Measurements from ENCODE around the gene TMIGD3. TPM values are rescaled to one million over a fixed set of nuclear protein-coding genes. Genes with fewer than 3 reads are reported as not detected.

TMIGD3 gene
- total and polyA plus RNA-seq, 2 donors (not counting 1 experiment from before 2014, with no cell fraction given): 0.19 TPM; not detected in 1

- Histone ChIP-seq H3K9me3 (ENCODE audit: control extremely low read depth in 1 of 3, control insufficient read depth in 2 of 3, insufficient read depth in 1 of 3, low read length in 2 of 3) (no peaks in the 10 kb centered on the region), H3K4me1 (ENCODE audit: control insufficient read depth in 2 of 2, insufficient read depth in 2 of 2, low read length in 2 of 2) (peaks cover 46 to 51% of the 10 kb centered on the region in 2 donors), H3K27me3 (replicated peaks in 1 of 4; ENCODE audit: control extremely low read depth in 1 of 4, control insufficient read depth in 3 of 4, insufficient read depth in 4 of 4, low read length in 3 of 4) (no peaks in the 10 kb centered on the region), H3K27ac (ENCODE audit: low read length in 2 of 2) (peak overlapping the region in 1 of 2 donors; percentile 98), H3K79me2 (ENCODE audit: control insufficient read depth, insufficient read depth, low read length) (peaks cover 3% of the 10 kb centered on the region), H3K4me2 (replicated peaks; ENCODE audit: low read depth, low read length, poor library complexity, severe bottlenecking) (no peak overlapping the region), H3K36me3 (replicated peaks in 1 of 2; ENCODE audit: control extremely low read depth in 1 of 2, control insufficient read depth in 1 of 2, extremely low read depth in 1 of 2, insufficient read depth in 2 of 2, low read length in 1 of 2) (no peaks in the 10 kb centered on the region), H4K20me1 (ENCODE audit: control insufficient read depth, insufficient read depth, low read length, poor library complexity, severe bottlenecking) (no peaks in the 10 kb centered on the region), H2AFZ (ENCODE audit: insufficient read depth, low read depth, low read length, poor library complexity, severe bottlenecking) (no peak overlapping the region), H3K4me3 (ENCODE audit: control extremely low read depth in 1 of 5, extremely low read depth in 1 of 5, insufficient read depth in 1 of 5, low read depth in 2 of 5, low read length in 4 of 5) (no peak overlapping the region), H3K9ac (ENCODE audit: low read length) (no peak overlapping the region)
- Mint-ChIP-seq H3K9me3 (ENCODE audit: insufficient read depth) (no peaks in the 10 kb centered on the region), H3K27ac (no peak overlapping the region), H3K4me3 (no peak overlapping the region), H3K27me3 (no peaks in the 10 kb centered on the region), H3K4me1 (peaks cover 43% of the 10 kb centered on the region)
- TF ChIP-seq EZH2 (IDR thresholded peaks at IDR 0.05; ENCODE audit: borderline replicate concordance, insufficient read depth, low read depth, low read length, poor library complexity, severe bottlenecking): no peak
- TF ChIP-seq, protein P1, sequence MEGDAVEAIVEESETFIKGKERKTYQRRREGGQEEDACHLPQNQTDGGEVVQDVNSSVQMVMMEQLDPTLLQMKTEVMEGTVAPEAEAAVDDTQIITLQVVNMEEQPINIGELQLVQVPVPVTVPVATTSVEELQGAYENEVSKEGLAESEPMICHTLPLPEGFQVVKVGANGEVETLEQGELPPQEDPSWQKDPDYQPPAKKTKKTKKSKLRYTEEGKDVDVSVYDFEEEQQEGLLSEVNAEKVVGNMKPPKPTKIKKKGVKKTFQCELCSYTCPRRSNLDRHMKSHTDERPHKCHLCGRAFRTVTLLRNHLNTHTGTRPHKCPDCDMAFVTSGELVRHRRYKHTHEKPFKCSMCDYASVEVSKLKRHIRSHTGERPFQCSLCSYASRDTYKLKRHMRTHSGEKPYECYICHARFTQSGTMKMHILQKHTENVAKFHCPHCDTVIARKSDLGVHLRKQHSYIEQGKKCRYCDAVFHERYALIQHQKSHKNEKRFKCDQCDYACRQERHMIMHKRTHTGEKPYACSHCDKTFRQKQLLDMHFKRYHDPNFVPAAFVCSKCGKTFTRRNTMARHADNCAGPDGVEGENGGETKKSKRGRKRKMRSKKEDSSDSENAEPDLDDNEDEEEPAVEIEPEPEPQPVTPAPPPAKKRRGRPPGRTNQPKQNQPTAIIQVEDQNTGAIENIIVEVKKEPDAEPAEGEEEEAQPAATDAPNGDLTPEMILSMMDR (IDR thresholded peaks at IDR 0.05): no peak
- DNase-seq (no peak), ATAC-seq (ENCODE audit: low read depth) (no peak)
- intact Hi-C loops (cut with micrococcal nuclease): loop anchor here (2.0 kb wide), 2 partner anchors 61 to 229 kb away; partner anchors contain the start of genes ATP5PB, INKA2 and WDR77
- WGBS (ENCODE audit: insufficient coverage): no CpG with 5 or more reads among the region's 3 CpGs
- ChIA-PET CTCF (interaction anchor here (1.2 to 10.6 kb wide), 11 partner anchors 12 to 259 kb away, joined by 3 to 276 read pairs (median 26); partner anchors contain the start of genes C1orf162 and RAP1A), POLR2A (no interaction called here)
Observed at GRCh38 chr1:111509997-111510375, 6.6 kb upstream of the TMIGD3 start.
